NCI-H2107 (cell line): ENCODE data around the gene RFTN1.

Experiments used
- DNase-seq: peaks from one replicate; lab custom pipeline; 2025; lab: John Stamatoyannopoulos, UW

The RFTN1 gene

DNA sequence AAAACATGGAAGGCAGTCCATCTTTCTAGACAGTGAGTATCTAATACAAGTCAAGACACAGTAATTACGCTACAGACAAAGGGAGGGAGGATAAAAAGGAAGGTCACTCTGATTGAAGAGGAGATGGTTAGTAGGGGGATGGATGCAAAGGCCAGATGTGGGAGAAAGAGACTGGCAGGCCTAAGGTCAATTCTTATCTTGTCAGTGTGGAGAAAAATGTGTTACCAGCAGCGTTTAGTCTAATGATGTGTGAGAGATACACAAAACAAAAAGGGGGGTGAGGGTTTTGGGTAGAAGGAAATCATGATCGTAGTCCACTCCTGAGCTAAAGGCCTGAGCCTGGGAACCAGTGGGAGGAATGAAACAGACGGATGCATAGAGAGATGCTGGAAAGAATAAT, 46.7 kb downstream of the RFTN1 start:
- no peak for DNase-seq

- no peak for DNase-seq
Measured at GRCh38 chr3:16464511-16465148, 48.9 kb downstream of the RFTN1 start.

DNA sequence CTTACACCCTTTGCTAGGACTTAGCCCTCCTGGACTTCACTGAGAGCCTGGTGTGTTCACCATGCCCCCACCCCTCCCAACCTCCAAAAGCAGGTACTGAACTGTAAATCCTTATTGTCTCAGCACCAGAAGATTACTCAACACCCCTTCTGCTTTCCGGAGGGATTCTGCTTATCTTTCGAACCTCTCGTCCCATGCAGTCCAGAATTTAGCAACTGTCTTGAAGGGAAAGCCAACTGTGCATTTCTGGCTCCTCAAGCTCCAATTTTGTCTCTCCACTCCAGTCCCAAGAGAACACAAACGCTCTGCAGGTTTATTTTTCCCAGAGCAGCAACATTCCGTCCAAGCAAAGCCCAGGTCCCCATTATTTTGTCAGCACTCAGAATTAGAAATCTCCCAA, 49.6 kb downstream of the RFTN1 start:
- no peak for DNase-seq

DNA sequence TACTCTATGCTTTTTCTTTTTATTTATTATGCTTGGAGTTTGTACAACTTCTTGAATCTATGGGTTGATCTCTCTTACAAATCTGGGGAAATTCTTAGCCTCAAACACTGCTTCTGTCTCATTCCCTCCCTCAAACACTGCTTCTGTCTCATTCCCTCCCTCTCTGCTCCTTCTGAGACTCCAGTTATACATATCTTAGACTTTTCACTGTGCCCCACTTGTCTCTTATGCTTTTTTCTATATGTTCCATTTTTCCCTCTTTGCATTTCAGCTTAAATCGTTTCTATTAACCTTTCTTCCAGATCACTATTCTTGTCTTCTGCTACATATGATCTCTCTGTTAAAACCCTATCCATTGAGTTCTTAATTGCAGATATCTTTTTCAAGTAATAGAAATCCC, 50.4 kb downstream of the RFTN1 start:
- DNase-seq, result no peak

DNA sequence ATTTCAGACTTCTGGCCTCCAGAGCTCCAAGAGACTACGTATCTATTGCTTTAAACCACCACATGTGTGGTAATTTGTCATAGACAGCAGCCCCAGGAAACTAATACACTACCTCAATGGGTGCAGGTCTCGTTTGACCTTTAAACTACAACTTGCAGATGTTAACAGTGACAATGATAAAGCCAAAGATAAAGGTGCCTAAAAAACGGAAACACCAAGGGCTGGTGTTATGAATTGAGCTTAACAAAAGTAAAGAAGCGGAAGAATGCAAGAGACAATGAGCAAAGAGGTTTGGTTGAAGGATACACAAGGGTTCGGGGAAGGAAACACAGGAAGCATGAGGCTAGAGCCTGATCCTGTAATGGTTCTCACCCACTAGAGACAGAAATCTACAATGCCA, 50.8 kb downstream of the RFTN1 start:
- no peak for DNase-seq

DNA sequence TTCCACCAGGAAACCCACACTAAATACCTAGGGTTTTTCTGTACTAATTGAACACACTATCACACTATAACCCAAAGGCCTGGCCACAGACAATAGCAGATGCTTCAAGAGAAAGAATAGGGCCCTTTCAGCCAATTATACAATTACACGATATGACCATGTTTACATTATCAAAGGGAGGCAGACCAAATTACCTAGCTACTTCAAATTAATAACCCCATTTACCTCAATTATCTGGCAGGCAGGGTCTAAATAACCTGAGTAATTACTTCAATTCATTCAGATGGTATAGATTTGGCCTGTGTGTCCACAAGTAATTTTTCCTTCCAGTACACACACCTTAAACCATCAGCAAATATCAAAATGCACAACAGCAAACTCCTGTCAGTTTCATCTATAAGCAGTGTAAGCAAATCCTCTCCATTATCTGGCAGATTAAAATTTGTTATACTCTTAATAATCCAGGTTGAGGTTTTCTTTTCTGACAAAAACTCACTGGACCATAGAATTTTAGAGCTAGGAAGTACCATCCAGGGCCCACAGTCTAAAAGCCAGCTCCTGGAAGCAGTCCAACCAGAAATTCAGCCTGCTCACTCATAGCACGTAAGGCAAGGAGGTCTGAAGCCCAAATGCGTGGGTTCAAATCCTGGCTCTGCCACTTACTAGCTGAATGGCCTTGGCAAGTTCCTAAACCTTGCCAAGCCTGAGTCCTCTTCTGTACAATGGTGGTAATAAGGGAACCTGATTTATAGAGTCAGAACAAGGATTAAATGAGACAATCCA, 51.8 kb downstream of the RFTN1 start:
- no peak for DNase-seq

- no peak for DNase-seq
Measured at GRCh38 chr3:16460886-16461285, 52.6 kb downstream of the RFTN1 start.

DNA sequence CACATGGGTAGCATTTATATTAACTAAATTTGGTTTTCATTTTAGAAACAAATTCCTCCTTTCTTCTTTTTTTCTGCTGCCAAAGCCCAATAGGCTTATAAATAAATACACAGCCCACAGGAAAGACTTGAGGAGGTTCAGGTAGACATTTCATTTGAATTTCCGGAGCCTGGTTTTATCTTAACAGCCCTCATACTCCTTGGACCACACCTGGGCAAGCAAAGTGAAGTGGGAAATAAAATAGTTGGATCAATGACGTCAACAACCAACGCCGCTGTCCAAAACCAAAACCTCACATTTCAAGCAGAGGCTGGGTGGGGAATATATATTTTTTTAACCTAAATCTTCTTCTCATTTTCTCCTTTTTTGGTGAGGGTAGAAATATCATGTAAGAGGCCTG, 53.2 kb downstream of the RFTN1 start:
- DNase-seq, result no peak

DNA sequence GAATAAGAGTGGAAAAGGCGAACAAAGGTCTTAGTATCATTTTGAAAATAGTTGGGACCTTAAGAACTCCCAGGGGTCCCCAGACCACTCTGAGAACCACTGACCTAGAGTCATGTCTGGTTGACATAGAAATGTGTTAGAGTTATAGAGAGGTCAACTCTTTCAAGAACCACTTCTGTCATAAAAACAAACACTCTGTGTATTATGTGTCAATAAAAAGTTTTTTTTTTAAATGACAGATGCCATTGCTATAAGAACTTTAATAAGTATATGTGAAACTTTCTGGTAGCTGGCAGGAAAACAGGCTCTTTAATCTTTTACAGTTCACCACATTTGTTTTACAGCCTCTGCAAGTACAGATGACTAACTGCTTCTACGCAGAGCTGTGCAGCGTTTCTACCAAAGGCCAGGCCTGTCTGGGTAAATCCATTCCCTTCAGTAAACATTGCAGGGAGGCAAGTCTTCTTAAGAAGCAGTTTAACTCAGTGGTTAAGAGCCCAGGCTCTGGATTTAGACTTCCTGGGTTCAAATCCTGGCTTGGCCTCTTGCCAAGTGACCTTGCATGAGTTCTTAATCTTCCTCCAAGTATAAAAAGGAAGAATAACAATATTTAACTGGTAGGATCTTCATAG, 56.6 kb downstream of the RFTN1 start:
- no peak for DNase-seq

- no peak for DNase-seq
Measured at GRCh38 chr3:16455966-16456365, 57.5 kb downstream of the RFTN1 start.

DNA sequence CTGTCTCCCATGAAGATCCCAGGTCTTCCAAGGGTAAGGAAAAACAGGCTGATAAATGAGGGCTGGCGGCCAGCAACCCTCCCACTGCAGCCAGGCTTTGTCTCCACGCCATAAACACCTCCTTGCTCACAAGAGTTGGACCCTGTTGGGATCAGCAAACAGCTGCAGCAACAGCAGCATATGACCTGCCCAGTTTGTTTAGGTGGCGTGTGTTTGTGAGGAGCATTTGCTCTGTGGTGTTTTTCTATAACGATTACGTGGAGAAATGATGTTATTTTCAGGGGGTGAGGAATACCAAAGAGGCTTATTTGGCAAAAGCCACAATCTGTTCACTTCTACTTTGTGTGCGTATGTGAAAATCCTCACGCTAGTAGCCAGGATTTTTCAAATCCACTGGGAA, 58.5 kb downstream of the RFTN1 start:
- DNase-seq, result no peak

DNA sequence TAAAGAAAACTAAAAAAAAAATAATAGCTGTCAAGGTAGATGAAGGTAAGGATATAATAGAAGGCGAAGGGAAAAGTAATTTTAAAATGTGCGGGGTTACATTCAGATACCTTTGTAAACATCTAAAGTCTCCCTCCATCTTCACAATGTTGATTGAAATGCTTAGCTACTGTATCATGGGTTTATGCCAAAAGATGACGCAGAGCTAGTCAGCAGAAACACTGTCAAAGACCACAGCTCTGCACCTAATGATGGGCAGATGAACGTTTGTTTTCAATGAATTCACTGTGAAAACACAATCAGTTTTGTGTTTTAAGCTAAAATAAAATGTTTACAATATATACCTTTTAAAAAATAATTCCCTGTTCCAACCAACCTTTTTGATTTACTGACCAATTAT, 61.2 kb downstream of the RFTN1 start:
- no peak for DNase-seq

GRCh38 chr3:16449369-16449768, 64.1 kb downstream of the RFTN1 start:
- DNase-seq, result no peak

GRCh38 chr3:16448639-16449070, 64.8 kb downstream of the RFTN1 start:
- no peak for DNase-seq

DNA sequence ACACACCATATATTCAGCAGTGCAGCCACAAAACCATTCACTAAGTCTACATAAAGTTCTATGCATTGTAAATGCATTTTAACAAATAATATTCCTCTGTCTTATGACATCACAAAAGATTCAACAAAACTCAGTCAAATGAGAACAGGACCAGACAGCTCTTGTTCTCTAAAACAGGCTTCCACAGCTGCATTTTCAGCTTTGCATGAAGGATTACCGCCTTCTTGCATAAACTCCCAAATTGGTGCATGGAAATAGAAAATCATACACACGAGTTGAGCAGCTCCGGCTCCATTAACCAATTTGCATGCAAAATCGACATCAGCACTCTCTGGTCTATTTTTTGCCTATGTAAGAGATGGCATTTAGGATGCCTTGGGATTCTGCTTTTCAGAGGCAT, 66.4 kb downstream of the RFTN1 start:
- DNase-seq, result no peak

GRCh38 chr3:16444344-16444743, 69.2 kb downstream of the RFTN1 start:
- no peak for DNase-seq

DNA sequence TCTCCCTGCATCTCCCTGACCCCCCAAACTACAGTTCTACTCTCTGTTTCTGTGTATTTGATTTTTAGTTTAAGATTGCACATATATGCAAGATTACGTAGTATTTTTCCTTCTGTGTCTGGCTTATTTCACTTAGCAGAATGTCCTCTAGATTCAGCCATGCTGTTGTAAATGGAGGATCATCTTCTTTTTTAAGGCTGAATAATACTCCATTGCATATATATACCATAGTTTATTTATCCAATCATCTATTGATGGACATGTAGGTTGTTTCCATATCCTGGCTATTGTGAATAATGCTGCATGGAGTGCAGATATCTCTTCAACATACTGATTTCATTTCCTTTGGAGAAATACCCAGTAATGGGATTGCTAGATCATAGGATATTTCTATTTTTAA, 70.8 kb downstream of the RFTN1 start:
- DNase-seq, result no peak

- no peak for DNase-seq
Measured at GRCh38 chr3:16441371-16441875, 72.1 kb downstream of the RFTN1 start.

DNA sequence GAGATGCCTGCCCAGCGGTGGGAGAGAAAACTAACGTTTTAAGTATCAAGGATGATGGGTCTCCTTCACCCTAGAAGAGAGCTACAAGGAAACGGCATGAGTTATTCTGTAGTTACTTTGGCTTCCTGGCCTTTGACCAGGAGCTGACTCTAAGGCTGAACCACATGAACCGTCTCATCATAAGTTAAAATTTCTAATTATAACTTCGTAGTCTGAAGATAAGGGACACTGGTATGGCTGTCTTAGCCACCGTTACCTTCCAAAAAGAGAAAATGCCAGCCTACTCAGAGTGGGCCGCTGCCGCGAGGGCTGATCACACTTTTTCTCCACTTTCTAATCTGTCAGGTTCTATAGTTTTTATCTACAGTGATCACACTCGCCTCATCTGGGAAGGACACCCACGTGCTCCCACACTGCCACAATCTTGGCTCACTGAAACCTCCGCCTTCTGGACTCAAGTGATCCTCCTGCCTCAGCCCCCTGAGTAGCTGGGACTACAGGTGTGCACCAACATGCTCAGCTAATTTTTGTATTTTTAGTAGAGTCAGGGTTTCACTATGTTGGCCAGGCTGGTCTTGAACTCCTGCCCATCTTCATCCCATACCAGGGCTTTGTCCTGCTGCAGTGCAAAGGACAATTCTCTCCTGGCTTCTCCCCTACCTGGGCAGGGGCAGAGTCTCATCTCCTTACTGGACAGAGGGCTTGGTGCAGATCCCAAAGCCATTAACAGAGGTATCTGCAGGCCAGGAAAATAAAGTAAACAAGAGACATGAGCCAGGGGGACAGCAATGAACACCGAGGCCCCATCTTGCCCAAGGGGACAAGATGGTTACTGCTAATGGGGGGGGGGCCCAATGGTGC, 73.4 kb downstream of the RFTN1 start:
- no peak for DNase-seq

- no peak for DNase-seq
Measured at GRCh38 chr3:16439163-16439847, 74.2 kb downstream of the RFTN1 start.

DNA sequence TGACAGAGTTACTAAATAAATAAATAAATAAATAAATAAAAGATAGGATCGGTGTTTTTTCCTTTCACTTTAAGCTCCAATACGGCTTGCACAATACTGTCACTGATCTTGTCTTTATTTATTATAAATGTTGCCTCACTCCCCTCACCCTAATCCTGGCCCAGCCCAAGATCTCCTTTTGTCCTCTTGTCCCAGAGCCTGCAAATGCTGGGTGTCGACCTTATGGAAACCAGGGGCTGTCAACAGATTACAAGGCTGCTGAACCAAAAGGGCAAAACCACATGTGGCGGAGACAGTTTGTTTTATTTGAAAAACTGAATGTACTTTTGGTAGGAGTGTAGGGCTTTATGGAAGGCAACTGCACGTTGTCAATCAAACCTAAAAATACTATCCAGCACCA, 75.9 kb downstream of the RFTN1 start:
- DNase-seq, result no peak

DNA sequence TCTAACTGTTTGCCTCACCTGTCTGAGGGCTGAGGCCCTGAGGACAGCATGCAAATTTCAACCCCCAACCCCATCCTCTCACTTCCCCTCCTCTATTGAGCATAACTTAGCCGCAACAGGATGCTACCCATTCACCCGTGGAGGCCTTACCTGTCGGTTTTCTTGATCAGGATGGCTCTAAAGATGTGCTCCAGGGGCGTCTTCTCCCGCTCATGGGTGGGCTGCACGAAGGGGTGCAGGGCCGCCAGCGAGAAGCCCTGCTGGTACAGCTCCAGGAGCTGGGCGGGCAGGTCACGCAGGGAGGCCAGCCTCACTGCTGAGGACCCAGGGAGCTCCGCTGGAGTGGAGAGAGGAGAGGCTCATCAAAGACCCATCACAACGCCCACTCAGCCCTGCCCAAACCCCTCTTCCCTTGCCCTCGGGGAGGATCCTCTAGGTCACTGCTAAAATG, 79.8 kb downstream of the RFTN1 start:
- no peak for DNase-seq
